OCI-LY1 (cell line): ENCODE measurements around the gene PPFIA4.

Experiments used
- H2AFZ ChIP-seq: fragments of 200-600 bp; sonication (generic), shearing (Covaris generic); 2 replicates; pipeline ENCODE4 v1.6.0; 2014; ENCODE audit warnings: antibody characterized with exemption, mild to moderate bottlenecking, low read length
- H3F3A ChIP-seq: fragments of 200-600 bp; sonication (generic), shearing (Covaris generic); 2 replicates; pipeline ENCODE4 v1.6.0; 2014; ENCODE audit warnings: mild to moderate bottlenecking, antibody characterized with exemption, low read length, moderate library complexity; ENCODE audit not compliant: insufficient read depth
- H3K27ac ChIP-seq: fragments of 200-600 bp; sonication (generic); 2 replicates; pipeline ENCODE4 v1.5.1; 2014; ENCODE audit warnings: low read length, mixed run types, mild to moderate bottlenecking, low read depth; ENCODE audit not compliant: poor library complexity, severe bottlenecking
- H3K27me3 ChIP-seq: fragments of 200-600 bp; sonication (generic); 2 replicates; pipeline ENCODE4 v1.6.0; 2014; ENCODE audit warnings: antibody characterized with exemption, mild to moderate bottlenecking, low read length, moderate library complexity; ENCODE audit not compliant: insufficient read depth
- H3K36me3 ChIP-seq: fragments of 200-600 bp; sonication (generic); 2 replicates; pipeline ENCODE4 v1.6.1; 2014; ENCODE audit warnings: mild to moderate bottlenecking, antibody characterized with exemption, low read length, moderate library complexity, mixed read lengths; ENCODE audit not compliant: insufficient read depth
- H3K4me1 ChIP-seq: fragments of 200-600 bp; sonication (generic); 2 replicates; pipeline ENCODE4 v1.5.1; 2014; ENCODE audit warnings: mild to moderate bottlenecking, low read length, moderate library complexity; ENCODE audit not compliant: insufficient read depth, severe bottlenecking
- H3K4me2 ChIP-seq: fragments of 200-600 bp; sonication (generic), shearing (Covaris generic); 2 replicates; pipeline ENCODE4 v1.6.1; 2014; ENCODE audit warnings: low read length
- H3K4me3 ChIP-seq: fragments of 200-600 bp; sonication (generic); 2 replicates; pipeline ENCODE4 v1.5.1; 2014; ENCODE audit warnings: low read length, low read depth, mild to moderate bottlenecking, mixed read lengths; ENCODE audit not compliant: poor library complexity, severe bottlenecking
- H3K79me2 ChIP-seq: fragments of 200-600 bp; shearing (Covaris generic); 2 replicates; pipeline ENCODE4 v1.6.1; 2016; ENCODE audit warnings: mixed run types, low read length, mixed read lengths; ENCODE audit not compliant: insufficient read depth
- H3K9ac ChIP-seq: fragments of 200-600 bp; sonication (generic), shearing (Covaris generic); 2 replicates; pipeline ENCODE4 v1.6.1; 2014; ENCODE audit warnings: mild to moderate bottlenecking, low read length, mixed read lengths
- H3K9me2 ChIP-seq: fragments of 200-600 bp; sonication (generic), shearing (Covaris generic); 2 replicates; pipeline ENCODE4 v1.6.1; 2014; ENCODE audit warnings: low read depth, mild to moderate bottlenecking, low read length, mixed read lengths
- H3K9me3 ChIP-seq: fragments of 200-600 bp; shearing (Covaris generic); 2 replicates; pipeline ENCODE4 v1.6.1; 2014; ENCODE audit warnings: low read length, mixed read lengths
- H4K20me1 ChIP-seq: fragments of 200-600 bp; sonication (generic), shearing (Covaris generic); 2 replicates; pipeline ENCODE4 v1.6.0; 2016; ENCODE audit warnings: mild to moderate bottlenecking, low read length; ENCODE audit not compliant: insufficient read depth
- CTCF ChIP-seq: fragments of 200-600 bp; sonication (generic), shearing (Covaris generic); IDR thresholded peaks from 2 replicates; pipeline ENCODE4 v1.5.1; 2017; ENCODE audit warnings: mild to moderate bottlenecking, antibody characterized with exemption, low read length, moderate library complexity, mixed read lengths
- EZH2 ChIP-seq: fragments of 200-600 bp; sonication (generic), shearing (Covaris generic); IDR thresholded peaks from 2 replicates; pipeline ENCODE4 v1.8.0; 2017; ENCODE audit warnings: borderline replicate concordance, mixed run types, mild to moderate bottlenecking, antibody characterized with exemption, low read length, moderate library complexity, mixed read lengths

PPFIA4 gene

GRCh38 chr1:203100516-203100869, 74.2 kb downstream of the PPFIA4 start:
- peaks cover 1% of the 10 kb centered on the region; the same call in 1 of the 2 replicates for H3K9me3 ChIP-seq
- H3K27ac ChIP-seq, result no peak overlapping the region
- TF ChIP-seq EZH2, result no peak
- no peak for TF ChIP-seq CTCF
- H3K4me2 ChIP-seq, result no peak overlapping the region
- H3K4me3 ChIP-seq, result no peak overlapping the region
- no peaks in the 10 kb centered on the region for H3K79me2 ChIP-seq
- H4K20me1 ChIP-seq, result no peaks in the 10 kb centered on the region
- H3K36me3 ChIP-seq, result no peaks in the 10 kb centered on the region
- peaks cover 10% of the 10 kb centered on the region for H3K27me3 ChIP-seq
- no peaks in the 10 kb centered on the region; the same call in 1 of the 2 replicates for H3F3A ChIP-seq
- no peaks in the 10 kb centered on the region for H3K9me2 ChIP-seq
- no peaks in the 10 kb centered on the region for H3K4me1 ChIP-seq
- H3K9ac ChIP-seq, result no peak overlapping the region
- no peak overlapping the region for H2AFZ ChIP-seq

- H3K27me3 ChIP-seq, result peaks cover 10% of the 10 kb centered on the region
- no peaks in the 10 kb centered on the region for H3K79me2 ChIP-seq
- H2AFZ ChIP-seq, result no peak overlapping the region
- no peaks in the 10 kb centered on the region for H3K36me3 ChIP-seq
- H3K9me2 ChIP-seq, result no peaks in the 10 kb centered on the region
- H3K27ac ChIP-seq, result no peak overlapping the region
- H3K4me2 ChIP-seq, result no peak overlapping the region
- H3F3A ChIP-seq, result no peaks in the 10 kb centered on the region; the same call in 1 of the 2 replicates
- no peaks in the 10 kb centered on the region for H4K20me1 ChIP-seq
- no peak overlapping the region for H3K4me3 ChIP-seq
- no peaks in the 10 kb centered on the region for H3K9me3 ChIP-seq
- no peaks in the 10 kb centered on the region for H3K4me1 ChIP-seq
- H3K9ac ChIP-seq, result no peak overlapping the region
- TF ChIP-seq CTCF (no peak), EZH2 (no peak)
Measured at GRCh38 chr1:203101813-203102634, 75.7 kb downstream of the PPFIA4 start.

DNA sequence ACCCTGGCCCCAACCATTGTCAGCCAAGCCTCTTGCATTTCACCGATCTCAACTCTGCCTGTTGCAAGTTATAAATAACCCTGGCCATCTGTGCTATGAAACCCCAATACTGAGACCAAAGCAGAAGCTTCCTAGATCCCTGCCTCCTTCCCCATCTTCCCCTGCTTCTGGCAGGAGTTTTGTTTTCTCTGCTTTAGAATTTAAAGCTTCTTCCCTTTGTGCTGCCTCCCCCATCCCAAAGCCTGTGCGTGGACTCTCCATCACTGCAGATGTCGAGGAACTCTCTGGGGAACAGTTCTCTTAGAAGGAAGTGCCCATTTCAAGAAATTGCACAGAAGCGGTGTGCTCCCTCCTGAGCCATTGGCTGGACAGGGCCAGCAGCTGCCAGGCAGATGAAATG, 76.9 kb downstream of the PPFIA4 start:
- Histone ChIP-seq H3K4me3 (no peak overlapping the region), H3K27ac (no peak overlapping the region), H3K9me3 (no peaks in the 10 kb centered on the region), H3K36me3 (no peaks in the 10 kb centered on the region), H2AFZ (no peak overlapping the region), H3F3A (no peaks in the 10 kb centered on the region; the same call in 1 of the 2 replicates), H3K9me2 (no peaks in the 10 kb centered on the region), H3K4me1 (no peaks in the 10 kb centered on the region), H4K20me1 (no peaks in the 10 kb centered on the region), H3K27me3 (peaks cover 10% of the 10 kb centered on the region), H3K4me2 (no peak overlapping the region), H3K9ac (no peak overlapping the region), H3K79me2 (no peaks in the 10 kb centered on the region)
- TF ChIP-seq CTCF (no peak), EZH2 (no peak)
